Measurements from ENCODE around the gene FUT2.

FUT2 gene

DNA sequence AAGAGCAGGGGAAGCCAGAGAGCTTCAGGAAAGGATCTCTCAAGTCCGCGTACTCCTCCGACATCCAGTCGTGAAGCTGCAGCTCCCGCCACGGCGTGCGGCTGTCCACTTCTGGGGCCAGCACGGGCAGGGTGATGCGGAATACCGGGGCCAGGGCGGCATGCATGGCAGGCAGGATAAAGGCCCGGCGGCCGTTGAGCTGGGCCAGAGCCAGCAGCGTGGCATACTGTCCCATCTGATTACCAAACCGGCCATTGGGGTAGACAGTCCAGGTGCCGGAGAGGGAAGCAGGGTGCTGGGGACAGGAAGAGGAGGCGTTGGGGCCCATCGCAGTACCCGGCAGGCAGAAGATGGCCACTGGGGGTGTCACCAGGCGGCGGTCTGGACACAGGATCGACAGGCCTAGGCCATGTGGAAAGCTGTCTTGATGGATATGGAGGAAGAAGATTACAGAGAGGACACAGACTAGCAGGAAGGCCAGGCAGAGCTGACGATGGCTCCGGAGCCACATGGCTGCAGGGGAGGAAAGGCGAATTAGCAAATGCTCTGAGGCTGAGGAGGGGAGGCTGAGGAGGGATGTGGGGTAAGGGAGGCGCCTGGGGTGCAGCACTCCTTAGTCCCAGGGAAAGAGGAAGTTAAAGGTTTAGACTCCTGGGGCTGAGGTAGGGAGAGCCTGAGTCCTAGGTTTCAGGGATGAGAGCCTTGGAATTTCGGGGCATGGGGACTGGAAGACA lies 55.2 kb downstream of the FUT2 start:
- no peak for DNase-seq (ENCODE audit: low read depth)

DNA sequence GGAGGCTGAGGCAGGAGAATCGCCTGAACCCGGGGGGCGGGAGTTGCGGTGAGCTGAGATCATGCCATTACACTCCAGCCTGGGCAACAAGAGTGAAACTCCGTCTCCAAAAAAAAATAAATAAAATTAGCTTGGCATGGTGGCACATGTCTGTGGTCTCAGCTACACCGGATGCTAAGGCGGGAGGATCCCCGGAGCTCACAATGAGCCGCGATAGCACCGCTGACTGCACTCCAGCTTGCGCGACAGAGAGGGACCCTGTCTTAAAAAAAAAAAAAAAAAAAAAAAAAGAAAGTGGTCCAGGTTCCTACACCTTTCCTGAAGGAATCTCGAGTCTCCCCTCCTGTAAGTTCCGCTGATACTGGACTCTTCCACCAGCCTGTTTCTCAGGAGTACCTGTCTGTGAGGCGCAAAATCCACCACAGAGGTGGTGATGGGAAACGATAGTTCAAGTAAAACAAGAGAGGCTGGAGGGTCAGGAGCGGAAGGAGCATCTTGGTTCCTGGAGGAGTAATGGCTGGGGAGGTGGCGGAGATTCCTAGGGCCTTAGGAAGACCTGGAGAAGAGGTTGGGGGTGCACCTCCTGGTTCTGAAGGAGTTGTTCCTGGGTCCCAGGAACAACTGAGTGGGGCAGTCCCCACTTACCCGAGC lies 56.2 kb downstream of the FUT2 start:
- no peak for DNase-seq (ENCODE audit: low read depth)

DNA sequence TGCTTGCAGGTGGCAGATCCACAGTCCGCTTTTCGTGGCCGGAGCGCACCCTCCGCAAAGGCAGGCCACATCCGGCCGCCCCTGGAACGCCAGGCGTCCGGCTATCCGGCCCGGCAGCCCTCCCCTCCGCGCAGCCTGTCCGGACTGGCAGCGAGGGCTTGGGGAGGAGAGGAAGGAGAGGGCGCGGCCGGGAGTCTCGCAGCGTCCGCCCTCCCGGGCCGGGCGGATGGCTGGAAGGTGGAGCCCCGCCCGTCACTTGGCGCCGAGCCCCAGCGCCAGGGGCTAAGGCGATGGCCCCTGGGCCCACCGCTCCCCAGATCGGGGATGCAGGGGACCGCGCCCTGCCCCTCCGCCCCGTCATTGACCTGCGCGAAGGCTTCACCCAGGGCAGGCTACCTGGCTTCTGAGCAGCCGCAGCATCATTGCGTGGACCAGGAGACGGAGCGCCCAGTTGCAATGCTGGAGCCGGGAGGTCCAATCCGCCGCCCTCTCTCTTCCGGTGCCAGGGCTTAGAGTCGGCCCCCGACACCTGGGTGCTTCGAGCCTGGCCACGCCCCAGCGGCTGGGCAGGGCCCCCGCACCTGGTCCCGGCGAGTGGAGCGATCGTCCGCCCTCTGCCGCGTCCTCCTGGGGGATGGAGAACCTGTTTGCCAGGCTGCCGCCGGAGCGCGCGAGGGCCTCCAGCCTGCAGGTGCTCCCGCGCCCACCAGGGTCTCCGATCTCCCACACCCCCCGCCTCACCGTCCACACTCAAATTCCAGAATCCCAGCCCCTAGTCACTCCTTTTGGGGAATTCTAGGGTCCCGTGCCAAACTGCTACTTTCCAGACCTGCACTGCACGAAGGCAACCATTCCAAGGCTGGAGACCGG lies 57.0 kb downstream of the FUT2 start, which contains the start of gene FUT1:
Gene FUT1, minus strand, starts transcription at position 146 of the 870 bp plus-strand sequence. CDS start 1,360 bp downstream, outside the sequence.
- no peak for DNase-seq (ENCODE audit: low read depth)

DNA sequence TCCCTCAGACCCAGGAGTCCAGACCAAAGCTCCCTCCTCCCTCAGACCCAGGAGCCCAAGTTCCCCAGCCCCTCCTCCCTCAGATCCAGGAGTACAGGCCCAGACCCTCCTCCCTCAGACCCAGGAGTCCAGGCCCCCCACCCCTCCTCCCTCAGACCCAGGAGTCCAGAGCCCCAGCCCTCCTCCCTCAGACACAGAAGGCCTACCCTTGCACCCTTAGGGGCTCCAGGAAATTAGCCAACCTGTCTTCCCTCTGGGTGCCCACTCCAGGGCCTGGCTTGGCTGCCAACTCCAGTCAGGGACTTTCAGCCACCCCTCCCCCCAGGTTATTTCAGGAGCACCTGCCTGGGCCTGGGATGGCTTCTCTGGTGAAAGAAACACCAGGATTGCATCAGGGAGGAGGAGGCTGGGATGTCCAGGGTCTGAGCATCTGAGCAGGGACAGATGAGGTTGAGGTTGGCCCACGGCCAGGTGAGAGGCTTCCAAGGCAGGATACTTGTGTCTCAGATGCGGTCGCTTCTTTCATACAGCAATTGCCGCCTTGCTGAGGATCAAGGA lies 59.4 kb downstream of the FUT2 start, which contains the start of gene FGF21:
Gene FGF21, plus strand, starts transcription at position 441 of the 558 bp plus-strand sequence. CDS start 713 bp downstream, outside the sequence.
- DNase-seq (ENCODE audit: low read depth): no peak
